Measurements from ENCODE around the gene WDR81.
A peak's percentile ranks its signal among the peaks of the same experiment; 100 is the strongest.
"Not testable (repeated sequence)": the region's sequence is repeated elsewhere in the genome, so short reads cannot be mapped to it uniquely, and the experiment has no call there.

The WDR81 gene

GRCh38 chr17:1713878-1714426 lies 10.6 kb upstream of the WDR81 start:
- DNase-seq, result peak; percentile 64

DNA sequence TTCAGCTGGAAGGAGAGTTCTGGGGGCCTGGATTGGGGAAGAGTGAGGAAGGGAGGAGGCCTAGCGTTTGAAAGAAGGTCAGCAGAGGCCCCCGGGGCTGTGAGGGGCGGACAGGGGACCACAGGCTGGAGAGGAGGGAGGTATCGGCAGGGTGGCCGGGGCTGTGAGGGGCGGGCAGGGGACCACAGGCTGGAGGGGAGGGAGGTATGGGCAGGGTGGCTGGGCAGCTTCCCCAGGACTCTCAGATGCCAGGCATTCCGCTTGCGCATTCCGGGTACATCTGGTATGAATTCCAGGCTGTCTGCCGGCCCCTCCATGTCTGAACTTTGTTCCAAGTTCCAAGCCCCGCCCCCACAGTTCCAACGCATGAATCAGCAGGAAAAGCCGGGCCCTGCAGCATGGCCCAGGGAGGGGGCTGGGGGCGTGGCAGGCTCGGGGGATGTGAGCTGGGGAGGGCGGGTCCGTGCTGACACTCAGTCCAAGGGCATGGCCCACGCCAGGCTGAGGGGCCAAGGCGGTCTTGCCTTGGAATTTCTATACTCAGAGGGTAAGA lies 10.0 kb upstream of the WDR81 start:
- peak; percentile 100 for DNase-seq

GRCh38 chr17:1714980-1715802 lies 9.3 kb upstream of the WDR81 start:
- peak; percentile 96 for DNase-seq

DNA sequence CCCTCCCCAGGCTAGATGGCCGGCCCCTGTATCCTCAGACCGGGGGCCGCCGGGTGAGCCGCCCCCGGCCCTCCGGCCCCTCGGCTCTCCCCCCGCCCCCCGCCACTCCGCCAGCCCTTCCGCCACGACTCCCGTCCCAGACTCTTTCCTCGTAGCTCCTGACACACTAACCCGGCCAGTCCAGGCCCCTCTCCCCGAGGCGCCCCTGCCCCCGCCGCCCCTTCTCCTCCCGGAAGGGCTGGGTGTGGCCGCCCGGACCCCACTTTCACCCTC lies 8.8 kb upstream of the WDR81 start:
- DNase-seq, result no peak

DNA sequence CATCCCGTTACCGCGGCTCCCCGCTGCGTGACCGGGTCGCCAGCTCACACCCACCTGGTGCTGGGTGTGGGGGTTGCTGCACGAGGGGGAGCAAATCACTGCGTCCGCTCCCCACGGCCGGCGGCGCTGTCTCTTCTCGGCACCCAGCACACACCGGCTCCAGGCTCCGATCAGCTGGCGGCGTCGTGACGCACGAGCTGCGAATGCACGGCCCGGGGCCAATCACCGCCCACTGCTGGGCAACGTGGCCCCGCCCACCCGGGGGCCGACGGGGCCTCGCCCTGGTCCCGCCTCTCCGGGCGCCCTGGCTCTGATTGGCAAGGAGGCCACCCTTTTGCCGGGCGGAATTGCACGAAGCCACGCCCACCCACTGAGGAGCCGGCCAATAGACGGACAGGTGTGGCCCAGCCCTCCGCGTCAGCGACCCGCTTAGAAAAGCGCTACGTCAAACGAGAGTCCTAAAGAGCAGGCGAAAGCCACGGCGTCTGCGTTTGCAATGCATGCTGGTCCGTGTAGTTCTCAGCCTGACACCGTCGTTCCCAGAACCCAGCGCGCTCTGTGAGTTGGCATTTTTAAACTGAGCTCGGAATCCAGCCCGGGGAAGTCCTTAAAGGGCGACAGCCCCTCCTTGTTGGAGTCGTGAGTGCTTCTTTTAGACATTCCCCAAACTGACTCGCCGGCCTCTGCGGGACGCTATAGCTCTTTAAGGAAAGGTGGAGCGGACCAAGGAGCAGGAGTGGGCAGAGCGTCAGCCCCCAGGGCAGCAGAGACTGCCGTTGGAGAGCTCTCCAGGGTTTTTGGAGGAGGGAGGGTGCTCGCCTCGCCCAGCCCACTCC lies 8.2 kb upstream of the WDR81 start:
- DNase-seq, result peak; percentile 100

DNA sequence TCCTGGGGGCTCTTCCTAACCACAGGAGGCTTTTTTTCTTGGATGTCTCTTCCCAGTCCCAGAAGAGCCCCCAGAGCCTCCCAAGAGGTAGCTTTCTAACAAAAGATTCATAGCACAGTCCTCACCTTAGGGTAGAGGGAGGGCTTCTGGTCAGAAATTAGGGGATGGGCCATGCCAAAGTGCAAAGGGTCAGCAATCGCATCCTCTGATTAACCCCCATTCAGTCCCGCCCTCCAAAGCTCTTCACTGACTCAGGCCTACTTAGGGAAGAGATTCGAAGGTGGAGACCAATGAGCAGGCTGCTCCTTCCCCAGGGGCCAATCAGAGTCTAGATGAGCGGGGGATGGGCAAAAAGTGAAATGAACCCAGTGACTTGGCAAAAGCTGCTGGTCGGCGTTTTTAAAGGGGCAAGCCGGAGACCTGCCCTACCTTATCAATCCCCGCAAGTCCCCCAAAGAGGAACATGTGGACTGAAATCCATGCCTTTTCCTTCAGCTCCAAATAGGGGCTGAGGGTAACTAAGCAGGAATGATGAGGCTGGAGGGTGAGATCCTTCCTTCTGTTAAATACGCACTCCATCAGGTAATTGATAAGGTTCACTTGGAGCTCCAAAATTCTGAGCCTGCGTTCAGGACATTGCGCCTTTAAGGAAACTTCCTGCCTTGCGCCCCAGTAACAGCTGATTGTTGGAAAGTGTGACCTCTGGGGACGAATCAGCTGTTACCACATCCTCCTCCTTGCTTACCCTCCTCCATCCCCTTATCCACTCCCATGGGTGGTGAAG lies 7.4 kb upstream of the WDR81 start:
- peak; percentile 100 for DNase-seq

- no peak for DNase-seq
Measured at GRCh38 chr17:1718362-1719165, 5.9 kb upstream of the WDR81 start.

DNA sequence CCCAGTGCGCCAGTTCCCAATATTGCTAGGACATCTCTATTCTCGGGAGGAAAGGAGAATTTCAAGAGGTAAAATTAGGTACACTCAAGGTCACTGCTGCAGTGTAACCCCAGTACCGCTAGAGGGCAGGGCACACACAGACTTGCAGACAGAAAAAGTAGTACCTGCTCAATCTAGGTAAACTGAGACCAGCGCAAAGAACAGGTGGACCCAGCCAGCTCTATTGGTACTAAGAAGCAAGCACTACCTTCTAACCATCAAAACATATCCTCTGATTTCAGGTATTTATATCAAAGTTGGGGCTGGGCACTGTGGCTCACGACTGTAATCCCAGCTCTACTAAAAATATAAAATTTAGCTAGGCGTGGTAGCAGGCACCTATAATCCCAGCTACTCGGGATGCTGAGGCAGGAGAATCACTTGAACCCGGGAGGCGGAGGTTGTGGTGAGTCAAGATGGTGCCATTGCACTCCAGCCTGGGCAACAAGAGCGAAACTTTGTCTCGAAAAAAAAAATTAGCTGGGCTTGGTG lies 3.6 kb upstream of the WDR81 start:
- peak; percentile 52 for DNase-seq

DNA sequence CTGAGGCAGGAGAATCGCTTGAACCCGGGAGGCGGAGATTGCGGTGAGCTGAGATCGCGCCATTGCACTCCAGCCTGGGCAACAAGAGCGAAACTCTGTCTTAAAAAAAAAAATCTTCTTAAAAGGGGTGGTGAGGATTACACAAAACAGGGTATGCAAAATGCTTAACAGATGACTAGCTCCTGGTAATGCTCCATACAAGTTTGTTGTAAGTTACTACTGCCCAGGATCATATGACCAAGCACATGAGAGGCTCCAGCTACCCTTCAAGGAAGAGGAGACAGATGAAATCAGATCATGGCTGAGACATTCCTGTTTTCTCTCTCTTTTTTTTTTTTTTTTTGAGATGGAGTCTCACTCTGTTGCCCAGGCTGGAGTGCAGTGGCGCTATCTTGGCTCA lies 2.5 kb upstream of the WDR81 start:
- not testable (repeated sequence) for DNase-seq

- DNase-seq, result no peak
Measured at GRCh38 chr17:1724869-1725641, 551 bp downstream of the WDR81 start.

DNA sequence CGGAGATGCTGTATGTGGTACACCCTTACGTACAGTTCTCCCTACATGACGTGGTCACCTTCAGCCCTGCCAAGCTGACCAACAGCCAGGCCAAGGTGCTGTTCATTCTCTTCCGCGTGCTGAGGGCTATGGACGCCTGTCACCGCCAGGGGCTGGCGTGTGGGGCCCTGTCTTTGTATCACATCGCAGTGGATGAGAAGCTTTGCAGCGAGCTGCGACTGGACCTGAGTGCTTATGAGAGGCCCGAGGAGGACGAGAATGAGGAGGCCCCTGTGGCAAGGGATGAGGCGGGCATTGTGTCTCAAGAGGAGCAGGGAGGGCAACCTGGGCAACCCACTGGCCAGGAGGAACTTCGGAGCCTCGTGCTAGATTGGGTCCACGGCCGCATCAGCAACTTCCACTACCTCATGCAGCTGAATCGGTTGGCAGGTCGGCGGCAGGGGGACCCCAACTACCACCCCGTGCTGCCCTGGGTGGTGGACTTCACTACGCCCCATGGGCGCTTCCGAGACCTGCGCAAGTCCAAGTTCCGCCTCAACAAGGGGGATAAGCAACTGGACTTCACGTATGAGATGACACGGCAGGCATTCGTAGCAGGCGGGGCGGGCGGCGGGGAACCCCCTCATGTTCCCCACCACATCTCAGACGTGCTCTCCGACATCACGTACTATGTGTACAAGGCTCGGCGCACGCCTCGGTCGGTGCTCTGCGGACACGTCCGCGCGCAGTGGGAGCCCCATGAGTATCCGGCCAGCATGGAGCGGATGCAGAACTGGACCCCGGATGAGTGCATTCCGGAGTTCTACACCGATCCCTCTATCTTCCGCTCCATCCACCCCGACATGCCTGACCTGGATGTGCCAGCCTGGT lies 1.4 kb downstream of the WDR81 start:
- DNase-seq, result no peak

DNA sequence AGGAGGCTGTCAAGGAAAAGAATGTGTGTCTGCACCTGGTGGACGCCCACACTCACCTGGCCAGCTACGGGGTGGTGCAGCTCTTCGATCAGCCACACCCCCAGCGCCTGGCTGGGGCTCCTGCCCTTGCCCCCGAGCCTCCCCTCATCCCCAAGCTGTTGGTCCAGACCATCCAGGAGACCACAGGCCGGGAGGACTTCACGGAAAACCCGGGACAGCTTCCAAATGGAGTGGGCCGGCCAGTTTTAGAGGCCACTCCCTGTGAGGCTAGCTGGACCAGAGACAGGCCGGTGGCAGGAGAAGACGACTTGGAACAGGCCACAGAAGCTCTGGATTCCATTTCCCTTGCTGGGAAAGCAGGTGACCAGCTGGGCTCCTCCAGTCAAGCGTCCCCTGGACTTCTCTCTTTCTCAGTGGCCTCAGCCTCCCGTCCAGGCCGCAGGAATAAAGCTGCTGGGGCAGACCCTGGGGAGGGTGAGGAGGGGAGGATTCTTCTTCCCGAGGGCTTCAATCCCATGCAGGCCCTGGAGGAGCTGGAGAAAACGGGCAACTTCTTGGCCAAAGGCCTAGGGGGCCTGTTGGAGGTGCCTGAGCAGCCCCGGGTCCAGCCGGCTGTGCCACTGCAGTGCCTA lies 2.2 kb downstream of the WDR81 start:
- no peak for DNase-seq

GRCh38 chr17:1727258-1727789 lies 2.8 kb downstream of the WDR81 start:
- DNase-seq, result no peak

DNA sequence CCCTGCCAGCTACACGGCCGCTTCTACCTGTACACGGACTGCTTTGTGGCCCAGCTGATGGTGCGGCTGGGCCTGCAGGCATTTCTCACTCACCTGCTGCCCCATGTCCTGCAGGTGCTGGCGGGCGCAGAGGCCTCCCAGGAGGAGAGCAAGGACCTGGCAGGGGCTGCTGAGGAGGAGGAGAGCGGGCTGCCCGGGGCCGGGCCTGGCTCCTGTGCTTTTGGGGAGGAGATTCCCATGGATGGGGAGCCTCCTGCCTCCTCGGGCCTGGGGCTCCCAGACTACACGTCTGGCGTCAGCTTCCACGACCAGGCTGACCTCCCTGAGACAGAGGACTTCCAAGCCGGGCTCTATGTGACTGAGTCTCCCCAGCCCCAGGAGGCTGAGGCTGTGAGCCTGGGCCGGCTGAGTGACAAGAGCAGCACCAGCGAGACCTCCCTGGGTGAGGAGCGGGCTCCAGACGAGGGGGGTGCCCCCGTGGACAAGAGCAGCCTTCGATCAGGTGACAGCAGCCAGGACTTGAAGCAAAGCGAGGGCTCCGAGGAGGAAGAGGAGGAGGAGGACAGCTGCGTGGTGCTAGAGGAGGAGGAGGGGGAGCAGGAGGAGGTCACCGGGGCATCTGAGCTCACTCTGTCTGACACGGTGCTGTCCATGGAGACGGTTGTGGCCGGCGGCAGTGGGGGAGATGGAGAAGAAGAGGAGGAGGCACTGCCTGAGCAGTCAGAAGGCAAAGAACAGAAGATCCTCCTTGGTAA lies 3.5 kb downstream of the WDR81 start:
- DNase-seq, result no peak

DNA sequence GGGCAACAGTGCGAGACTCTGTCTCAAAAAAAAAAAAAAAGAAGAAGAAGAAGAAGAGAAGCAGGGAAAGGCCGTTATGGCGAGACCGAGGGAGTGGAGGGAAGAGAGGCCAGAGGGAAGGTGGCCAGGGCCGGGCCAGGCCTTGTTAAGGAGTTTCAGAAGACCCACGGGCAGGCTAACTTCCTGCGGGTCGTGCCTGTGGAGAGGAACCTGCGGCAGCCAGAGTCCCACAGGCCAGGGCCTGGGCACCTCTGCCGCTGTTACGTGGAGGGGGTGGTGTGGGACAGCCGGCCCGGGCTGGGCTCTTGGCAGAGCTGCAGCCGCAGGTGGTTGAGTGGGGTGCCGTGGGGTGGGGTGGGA lies 5.4 kb downstream of the WDR81 start:
- no peak for DNase-seq

DNA sequence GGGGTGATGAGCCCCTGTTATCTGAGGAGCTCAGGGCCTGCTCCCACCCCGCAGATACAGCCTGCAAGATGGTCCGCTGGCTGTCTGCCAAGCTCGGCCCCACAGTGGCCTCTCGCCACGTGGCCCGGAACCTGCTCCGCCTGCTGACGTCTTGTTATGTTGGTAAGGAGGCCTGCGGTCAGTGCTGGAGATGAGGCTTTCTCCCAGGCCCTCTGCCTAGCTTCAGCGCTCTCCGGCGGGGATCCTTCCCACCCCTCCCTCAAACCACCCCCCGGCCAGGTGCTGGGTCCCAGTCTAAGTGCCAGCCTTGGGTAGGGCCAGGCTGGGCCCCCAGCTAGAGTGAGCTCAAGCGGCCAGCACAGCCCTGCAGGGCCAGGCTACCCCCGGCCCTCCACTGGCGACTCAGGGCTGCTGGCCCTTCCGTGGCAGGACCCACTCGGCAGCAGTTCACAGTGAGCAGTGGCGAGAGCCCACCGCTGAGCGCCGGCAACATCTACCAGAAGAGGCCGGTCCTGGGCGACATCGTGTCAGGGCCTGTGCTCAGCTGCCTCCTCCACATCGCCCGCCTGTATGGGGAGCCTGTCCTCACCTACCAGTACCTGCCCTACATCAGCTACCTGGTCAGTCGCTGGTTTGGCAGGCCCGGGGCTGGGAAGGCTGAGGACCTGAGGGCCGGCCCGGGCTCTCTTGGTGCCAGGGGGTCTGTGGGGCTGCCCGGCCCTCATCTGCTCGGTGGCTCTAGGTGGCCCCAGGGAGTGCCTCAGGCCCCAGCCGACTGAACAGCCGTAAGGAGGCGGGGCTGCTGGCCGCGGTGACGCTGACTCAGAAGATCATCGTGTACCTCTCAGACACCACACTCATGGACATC lies 6.1 kb downstream of the WDR81 start:
- DNase-seq, result peak; percentile 87

- no peak for DNase-seq
Measured at GRCh38 chr17:1731194-1731506, 6.6 kb downstream of the WDR81 start.

Data from EL (cell line).